GM18868 (cell line): ENCODE measurements around the gene DISC1.

ENCODE experiments used
- ATAC-seq: cut with Tn5 transposase; IDR thresholded peaks from one replicate; pipeline ENCODE4 v1.9.1; 2021; ENCODE audit warnings: mild to moderate bottlenecking, moderate library complexity; ENCODE audit not compliant: unreplicated experiment

The DISC1 gene

DNA sequence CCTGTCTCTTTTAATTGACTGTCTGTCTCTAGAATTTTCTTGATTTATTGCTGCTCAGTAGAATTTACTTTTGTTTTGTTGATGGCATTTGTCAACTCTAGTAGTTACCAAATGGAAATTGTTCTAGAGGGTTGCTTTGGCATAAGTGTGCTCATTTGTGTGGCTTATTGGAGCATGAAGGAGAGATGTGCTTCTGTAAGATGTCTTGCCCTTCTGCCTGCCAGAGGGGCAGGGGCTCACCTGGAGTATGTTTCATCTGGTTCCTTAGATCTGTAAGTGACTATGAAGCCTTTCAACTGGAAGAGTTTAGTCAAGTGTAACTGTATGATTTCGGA is 345.5 kb downstream of the DISC1 start:
- ATAC-seq: no peak

DNA sequence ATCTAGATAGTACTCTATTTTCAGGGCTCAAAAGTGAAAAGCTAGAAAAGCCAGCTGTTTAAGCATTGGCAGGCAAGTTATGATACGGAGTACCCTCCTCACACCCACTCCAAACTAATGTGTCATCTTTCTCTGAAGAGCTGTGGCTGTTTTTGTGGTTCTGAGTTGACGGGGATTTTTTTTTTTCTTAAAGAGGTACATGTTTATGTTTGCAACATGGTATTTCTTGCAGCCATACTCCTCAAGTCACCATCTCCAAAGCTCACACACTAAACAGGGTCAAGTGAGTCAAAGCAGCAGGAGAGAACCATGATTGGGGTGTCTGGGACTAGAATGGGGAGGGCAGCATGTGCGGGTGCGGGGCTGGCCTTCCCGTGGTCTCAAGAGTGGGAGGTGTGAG is 347.2 kb downstream of the DISC1 start:
- ATAC-seq: no peak

DNA sequence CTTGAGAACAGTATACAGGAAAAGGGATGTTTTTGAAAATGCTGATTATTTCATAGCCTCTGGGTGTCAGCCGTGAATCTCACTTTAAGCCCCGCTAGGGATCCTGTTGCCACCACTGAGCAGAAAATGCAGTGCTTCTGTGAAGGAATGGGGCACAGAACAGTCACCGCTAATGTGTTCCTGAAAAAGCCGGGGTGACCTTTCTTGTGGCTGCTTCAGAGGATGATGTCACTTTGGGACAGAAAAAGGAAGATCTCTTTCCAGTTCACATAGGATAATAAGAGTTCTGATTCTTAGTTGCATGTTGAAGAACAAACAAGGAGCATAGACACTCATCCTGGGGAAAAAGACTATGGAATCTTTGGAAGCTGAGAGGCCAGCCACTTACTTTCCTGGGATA is 349.6 kb downstream of the DISC1 start:
- ATAC-seq: no peak

DNA sequence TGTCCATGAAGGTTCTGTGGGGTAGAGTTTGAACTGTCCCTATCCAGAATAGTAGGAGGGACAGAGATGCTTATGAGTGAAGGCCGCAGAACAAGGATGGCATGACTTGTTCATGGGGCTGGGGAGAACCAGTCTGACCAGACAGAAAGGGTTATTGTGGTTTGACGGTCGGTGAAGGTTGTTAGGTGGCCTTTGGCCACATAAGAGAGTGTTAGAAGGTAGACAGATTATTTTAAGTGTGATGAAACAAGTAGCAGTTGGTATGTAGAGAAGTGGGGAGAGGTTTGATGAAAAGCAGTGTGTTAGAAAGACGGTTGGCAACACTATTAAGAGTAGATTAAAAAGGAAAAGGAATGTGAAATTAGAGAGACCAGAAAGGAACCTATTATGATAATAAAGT is 355.1 kb downstream of the DISC1 start:
- no peak for ATAC-seq

DNA sequence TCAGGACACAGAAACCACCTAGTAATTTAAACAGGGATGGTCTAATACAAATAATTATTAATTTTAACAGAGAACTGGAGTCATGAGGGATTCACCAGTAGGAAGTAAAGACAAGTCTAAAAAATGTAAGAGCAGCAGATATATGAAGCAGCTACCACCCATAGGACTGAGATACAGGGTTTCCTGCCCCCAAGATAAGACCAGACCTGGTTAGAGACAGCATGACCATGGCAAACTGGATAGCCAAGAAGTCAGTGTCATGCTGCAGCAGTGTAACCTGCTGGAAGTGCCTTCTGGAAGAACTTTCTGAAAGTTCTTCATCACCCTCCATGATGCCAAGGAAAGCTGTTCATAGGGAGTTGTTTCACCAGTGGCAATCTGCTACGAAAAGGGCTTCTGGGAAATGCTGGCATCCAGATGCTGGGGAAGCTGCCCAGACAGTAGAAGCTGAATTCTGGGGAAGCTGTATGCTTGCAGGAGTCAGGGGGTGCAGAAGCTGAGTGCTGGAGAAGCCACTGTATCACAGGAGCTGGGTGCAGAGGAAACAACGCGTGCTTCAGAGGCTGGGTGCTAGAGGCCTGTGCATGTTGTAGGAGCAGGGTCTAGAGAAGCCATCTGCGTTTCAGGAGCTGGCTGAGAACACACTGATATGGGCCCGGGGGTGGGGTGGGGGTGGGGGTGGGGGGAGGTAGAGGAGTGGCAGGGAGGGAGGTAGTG is 356.4 kb downstream of the DISC1 start:
- no peak for ATAC-seq

DNA sequence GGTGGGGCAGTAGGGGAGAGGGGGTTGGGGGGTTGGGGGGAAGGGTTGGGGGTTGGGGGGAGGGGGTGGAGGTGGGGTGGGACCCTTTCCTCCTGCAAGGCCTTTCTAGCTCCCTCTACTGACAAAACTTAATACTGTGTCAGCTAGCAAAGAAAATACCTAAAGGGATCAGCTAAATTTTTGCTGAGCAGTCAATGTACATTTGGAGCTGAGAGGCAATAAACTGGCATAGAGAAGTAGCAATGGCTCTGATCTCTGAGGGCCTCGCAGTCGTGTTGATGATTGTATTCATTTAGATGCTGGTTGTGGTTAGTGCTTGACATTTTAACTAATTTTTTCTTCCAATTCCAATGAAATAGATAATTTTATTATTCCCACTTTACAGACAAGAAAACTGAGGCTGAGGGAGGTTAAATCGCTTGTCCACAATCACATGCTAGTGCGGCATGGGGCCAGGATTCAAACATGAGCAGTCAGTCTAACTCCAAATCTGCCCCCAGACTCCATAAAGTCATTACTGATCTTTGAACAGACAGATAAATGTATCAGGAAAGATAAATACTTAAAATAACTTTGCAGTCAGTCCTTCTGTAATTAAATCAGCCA is 357.1 kb downstream of the DISC1 start:
- no peak for ATAC-seq

DNA sequence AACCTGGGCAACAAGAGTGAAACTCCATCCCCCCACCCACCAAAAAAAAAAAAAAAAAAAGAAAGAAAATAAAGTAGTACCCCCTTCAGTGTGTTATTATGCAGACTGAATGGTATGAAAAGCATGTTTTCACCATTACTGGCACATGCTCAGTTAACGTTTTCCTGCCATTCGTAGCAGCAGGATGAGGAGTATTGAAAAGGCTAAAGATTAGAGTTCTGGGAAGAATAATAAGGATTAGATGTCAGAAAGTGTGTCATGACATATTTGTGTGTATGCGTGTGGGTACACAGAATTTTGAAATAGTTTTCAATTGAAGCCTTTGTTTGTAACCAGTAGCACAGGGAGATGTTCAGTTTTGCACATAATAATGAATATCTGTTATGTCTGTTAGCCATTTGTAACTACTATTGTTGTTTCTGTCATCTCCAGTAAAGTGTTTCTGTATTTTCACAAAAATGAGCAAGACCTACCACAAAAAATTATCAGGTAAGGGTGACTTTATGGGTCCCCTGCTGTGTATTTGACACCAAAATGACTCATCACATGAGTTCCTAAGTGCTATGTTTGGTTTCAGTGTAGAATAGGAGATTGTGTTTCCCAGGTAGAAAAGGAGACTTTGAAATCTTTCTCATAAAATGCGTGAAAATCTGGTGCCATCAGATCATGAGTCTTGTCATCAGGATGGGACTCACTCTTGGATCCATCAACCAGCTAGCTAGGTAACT is 358.9 kb downstream of the DISC1 start:
- ATAC-seq: no peak

DNA sequence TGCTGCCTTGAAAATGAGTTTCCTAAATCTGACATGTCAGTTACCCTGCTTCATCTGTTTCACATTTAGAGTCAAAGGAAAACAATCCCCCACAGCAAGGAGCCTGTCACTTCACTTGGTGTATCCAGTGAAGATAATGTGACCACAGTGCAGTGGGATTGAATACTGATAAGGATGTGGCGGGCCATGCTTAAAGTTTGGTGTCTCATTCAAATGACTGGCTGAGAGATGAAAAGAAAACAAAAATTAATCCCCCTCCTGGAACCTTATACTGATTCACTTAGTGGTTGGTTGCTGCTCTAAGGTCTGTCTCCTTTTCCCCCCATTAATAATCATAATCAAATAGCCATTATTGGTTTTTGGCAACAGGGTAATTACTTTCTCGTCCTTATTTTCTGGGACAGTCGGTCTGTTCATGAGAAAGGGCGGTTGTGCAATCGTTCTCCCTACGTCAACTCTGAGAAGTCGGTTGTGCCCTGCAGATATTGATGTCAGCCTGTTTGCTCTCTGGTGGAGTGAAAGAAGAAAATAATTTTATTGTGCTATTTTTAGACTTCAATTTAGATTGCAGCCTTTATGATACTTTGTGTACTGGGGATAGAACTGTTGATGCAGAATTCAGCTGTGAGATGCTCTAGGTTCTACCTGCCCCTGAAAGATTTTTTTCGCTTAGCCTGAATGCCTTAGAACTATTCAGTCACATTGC is 360.2 kb downstream of the DISC1 start:
- ATAC-seq: no peak

DNA sequence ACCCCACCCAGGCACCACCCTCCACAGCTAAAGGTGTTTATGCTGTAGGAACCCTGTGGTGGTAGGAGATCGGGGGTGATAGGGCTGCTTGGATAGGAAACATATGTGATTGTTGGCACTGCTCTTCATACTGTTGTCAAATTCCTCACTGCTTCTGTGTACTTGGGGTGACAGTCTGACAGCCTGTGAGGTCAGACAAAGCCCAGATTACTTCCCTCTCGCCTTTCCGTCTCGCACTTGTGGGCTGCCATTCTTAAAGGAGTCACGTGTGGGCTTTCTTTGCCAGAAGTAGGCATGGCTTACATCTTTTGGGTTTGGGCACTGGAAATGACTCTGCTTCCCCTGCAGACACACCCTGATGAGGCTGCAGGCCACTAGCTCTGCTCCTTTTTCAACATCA is 363.8 kb downstream of the DISC1 start:
- ATAC-seq: no peak

DNA sequence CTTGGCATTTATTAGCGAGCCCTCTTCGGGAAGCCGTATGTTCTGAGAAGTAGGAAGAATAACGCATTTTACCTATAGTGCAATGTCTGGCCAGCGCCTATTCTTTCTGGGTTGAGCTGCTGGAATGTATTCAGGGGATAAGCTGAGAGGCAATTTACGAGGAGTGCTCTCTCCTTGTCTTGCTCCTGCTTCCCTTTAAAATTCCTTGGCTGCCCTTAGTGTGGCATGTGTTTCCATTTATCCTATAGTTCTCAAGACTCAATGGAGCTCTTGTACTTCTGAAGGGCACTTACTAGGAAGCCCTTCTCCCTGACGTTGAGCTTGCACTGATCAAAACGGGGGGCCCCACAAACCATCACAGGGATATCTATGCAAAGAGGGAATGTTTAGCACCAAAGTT is 364.6 kb downstream of the DISC1 start:
- ATAC-seq: no peak

DNA sequence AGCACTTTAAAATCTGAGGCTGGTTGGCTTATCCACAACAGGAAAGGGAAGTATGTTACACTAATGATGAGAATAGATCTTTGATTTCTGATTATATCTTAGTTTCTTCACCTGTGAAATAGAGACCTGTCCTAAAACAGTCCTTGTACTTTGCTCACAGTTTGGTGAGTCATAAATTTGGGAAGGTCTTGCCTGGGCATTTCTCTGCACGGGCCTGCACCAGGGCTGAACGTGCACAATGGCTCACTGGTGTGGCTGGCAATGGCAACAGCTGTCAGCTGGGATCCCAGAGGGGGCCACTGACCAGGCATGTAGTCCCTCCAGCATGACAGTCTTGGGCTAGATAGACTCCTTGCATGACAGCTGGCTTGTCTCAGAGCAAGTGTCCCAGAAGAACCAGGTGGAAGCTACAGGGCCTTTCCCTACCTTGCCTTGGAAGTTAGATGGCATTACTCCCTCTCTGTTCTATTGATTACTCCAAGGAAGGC is 367.4 kb downstream of the DISC1 start:
- no peak for ATAC-seq

DNA sequence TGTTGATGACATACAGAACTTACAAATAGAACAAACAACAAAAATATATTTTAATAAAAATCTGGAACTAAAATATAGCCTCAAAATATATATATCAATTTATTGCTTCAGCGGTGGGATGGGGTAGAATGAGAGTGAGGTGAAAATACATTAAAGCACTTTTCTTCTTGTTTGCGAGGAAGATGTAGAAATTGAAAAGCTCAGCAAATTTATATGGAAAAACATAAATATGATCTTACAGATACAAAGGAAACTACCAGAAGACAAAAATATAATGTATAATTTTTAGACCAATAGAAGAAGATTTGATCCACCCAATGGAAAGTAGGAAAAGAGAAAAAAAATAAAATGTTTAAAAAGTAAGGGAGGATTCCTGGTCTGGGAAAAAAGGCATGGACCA is 372.2 kb downstream of the DISC1 start:
- no peak for ATAC-seq

DNA sequence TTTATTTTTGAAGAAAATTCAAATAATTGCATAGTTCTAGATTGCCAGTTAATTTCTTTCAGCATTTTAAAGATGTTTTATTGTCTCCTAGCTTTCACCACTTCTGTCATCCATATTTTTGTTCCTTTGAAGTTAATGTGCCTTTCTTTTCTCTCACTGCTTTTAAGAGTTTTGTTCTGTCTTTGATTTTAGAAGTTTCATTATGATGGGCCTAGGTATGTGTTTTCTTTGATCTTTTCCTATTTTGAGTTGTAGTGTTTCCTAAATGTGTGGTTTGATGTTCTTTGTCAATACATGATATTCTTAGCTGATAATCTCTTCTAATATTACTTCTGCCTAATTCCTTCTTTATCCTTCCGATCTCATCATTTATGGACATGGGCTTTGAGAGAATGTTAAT is 378.7 kb downstream of the DISC1 start:
- no peak for ATAC-seq

DNA sequence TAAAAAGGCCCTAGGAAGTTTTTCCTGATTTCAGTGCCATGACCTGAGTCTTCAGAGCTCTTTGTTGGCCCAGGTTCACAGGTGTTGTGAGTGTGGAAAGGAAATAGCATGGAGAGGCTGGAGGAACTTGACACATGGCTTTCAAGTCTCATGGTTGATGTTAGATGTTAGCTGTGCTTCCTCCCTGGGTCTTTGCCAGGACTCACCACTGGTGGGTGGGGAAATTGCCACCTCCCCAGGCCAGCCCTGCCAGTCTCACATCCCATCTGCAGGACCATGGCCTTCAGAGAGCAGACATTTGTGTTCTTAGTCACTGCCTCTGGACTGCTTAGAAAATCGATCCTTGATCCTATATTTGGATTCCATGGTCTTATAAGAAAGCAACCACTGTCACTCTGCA is 383.2 kb downstream of the DISC1 start:
- ATAC-seq: no peak

DNA sequence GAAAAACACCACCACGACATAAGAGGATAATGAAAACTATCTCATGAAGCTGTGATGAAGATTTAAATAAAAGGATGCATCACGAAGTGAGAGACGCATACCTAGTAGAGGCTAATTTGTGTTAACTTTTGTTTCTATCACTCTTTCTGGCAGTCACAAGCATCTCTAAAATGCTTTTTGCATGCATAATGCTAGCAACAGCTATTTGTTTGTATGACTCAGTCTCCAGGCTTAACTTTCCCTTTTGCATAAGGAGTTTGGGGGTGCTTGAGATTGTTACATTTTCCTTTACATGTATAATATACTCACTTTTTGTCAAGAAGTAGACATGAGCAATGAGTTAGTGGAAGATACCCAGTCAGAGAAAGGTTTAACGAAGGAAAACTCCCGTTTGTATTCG is 385.4 kb downstream of the DISC1 start:
- no peak for ATAC-seq

DNA sequence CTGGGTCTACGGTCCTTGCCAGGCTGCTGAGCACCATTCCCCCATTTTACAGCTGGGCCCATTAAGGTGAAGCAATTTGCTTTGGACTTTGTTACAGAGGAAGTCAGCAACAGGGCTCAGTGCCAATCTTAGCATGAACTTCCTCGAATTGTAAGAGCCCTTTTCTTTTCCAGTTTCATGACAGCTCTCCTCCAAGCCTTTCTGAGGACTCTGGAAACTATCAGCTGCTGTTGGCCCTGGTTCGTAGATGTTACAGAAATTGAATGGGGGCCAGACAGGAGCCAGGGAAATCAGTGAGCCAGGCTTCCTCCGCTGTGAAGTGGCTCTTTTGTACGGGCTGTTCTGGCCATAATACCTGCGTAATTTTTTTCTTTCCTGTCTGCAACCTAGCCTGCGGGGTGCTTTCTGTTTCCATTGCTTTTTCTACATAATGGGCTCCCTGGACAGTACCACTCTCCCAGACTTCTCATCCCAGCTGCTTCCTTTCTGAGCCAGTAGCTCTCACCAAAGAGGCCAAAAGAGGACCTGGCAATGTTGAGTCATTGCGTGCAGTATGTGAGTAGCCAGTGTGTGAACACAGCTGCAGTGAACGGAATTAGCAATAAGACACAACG is 386.3 kb downstream of the DISC1 start:
- ATAC-seq: no peak

DNA sequence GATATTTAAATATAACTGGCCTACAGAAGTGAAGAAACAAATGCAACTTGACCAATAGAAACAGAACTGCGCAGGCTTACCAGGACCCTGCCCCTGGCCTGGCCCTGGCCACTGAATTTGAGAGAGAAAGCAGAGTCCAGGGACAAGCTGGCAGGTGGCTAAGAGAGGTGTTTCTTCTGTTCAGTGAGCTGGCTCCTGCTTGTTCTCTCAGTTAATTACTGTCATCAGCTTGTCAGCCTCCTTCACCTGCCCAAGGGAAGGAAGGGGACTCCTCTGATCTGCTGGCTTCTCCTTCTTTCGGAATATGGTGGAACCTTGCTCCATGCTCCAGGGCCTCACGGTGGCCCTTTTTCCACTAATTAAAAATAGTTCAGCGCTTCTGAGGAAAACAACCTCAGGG is 388.4 kb downstream of the DISC1 start:
- no peak for ATAC-seq

DNA sequence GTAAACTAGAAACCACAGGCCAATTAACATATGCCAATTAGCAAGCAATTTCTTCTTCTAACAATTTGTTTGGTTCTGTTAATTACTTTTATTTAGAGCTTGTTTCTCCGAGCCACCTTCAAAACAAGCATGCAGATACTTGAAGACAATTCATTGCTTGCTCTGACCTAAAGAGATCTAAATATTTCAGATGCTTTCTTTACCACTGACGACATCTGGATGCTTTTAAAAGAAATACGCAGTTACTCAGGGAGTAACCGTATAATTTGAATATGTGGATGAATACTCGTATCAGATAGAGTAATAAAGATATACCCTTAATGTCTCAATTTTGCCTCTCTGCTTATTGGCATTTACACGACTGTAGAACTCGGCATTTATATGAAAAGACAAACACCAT is 390.0 kb downstream of the DISC1 start:
- ATAC-seq: no peak

DNA sequence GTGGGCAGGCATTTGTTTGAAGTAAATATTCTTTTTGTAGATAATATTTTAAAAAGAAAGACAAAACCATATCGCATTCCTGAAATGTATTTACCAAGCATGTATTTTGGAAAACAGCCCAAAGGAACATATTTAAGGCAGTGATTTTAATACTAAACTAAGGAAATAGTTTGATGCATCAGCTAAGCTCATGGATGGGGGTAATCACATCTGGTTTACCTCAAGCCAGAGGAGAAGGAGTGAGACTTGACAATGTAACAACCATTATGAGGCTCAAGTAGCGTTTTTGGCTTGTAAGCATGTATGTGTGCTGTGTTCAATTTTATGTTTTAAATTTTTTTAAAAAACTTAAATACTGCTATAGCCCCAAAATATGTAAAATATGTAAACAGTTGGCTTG is 390.5 kb downstream of the DISC1 start:
- no peak for ATAC-seq

DNA sequence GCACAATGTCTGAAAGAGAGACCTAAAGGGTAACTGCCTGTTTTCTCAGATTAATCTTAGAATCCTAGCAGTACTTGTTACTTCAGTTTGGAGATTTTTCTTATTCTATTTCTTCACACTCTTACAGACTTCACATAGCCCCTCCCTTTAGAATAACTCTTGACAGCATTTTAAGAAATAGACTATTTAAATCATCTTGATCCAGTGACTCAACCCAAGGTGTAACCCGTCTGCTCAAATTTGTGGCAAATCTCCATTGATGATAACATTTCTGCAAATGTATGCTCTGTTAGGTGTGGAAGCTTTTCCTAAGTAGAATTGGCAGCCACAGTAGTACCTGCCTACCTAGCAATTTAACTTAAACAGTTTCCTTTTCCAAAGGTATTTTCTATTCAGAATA is 391.2 kb downstream of the DISC1 start:
- ATAC-seq: no peak
